ENCODE results near the gene WNT8A. TPM values are rescaled to one million over a fixed set of nuclear protein-coding genes. Genes with fewer than 3 reads are reported as not detected.

The WNT8A gene
- total and polyA plus RNA-seq, 2 of the 13 experiments (the other 11 are each of a cell fraction or from before 2014, with no cell fraction given): not detected

DNA sequence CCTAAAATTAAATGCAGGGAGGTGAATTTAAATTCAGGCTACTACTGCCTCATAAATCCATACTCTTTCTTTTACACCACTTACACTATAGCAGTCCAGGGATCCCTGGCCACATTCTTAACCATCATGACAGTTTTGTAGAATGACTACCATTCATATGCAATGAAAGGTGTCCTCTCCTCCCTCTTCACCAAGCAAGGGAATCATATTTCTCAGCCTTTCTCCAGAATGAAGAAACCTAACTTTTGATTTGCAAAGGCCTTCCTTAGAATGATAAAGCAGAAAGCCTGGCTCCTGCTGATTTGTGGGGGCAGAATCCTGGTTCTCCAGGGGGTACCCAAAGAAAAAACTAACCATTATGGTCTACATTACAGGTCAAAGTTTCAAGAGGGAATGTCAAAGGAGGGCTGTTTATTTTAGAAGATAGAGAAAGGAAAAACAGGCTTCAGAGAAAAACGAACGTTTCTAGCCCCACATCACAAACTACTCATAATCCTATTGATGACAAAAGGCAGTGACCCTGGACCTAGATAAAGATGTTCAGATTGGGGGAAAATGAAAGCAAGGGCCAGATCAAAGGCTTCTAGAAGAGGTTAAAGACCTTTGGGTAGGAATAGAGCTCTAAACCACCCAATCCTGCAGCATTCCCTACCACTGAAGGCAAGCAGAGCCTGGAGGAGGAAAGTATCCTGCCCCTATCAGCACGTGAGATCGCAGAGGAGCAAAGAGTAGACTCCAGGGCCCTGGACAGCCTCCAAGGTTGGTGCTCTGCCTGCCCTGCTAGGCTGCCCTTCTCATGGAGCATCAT lies 11.5 kb downstream of the WNT8A start (continued):
- TF ChIP-seq SRSF9 (IDR thresholded peaks at IDR 0.05; ENCODE audit: borderline replicate concordance, insufficient read depth, low read depth, low read length, poor library complexity, severe bottlenecking) (no peak), ZNF292 (CRISPR knock-in tag; IDR thresholded peaks at IDR 0.05; ENCODE audit: borderline replicate concordance, low read depth) (no peak), RXRA (CRISPR knock-in tag; IDR thresholded peaks at IDR 0.05) (peak; percentile 77; the same call in 1 of the 2 replicates), HNF4G (IDR thresholded peaks at IDR 0.05; ENCODE audit: borderline replicate concordance, low read depth, low read length) (peak; percentile 35; the same call in 1 of the 2 replicates), HNF4G (CRISPR knock-in tag; IDR thresholded peaks at IDR 0.05; ENCODE audit: borderline replicate concordance, low read depth) (no peak), ZNF678 (CRISPR knock-in tag; IDR thresholded peaks at IDR 0.05) (no peak), ZBTB40 (IDR thresholded peaks at IDR 0.05) (no peak), ZBTB40 (CRISPR knock-in tag; IDR thresholded peaks at IDR 0.05) (no peak), PITX1 (CRISPR knock-in tag; IDR thresholded peaks at IDR 0.05) (peak; percentile 94), ZSCAN22 (CRISPR knock-in tag; IDR thresholded peaks at IDR 0.05) (no peak), SOX13 (IDR thresholded peaks at IDR 0.05) (peak; percentile 54; the same call in 1 of the 2 replicates), SOX13 (CRISPR knock-in tag; conservative IDR thresholded peaks at IDR 0.05 in 1 of 2, IDR thresholded peaks at IDR 0.05 in 1 of 2) (peak in 1 of 2 experiments; percentile 86; a peak in 2 of 4 replicates), HDAC2 (CRISPR knock-in tag; IDR thresholded peaks at IDR 0.05) (peak; percentile 81)
- TF ChIP-seq, protein P1, sequence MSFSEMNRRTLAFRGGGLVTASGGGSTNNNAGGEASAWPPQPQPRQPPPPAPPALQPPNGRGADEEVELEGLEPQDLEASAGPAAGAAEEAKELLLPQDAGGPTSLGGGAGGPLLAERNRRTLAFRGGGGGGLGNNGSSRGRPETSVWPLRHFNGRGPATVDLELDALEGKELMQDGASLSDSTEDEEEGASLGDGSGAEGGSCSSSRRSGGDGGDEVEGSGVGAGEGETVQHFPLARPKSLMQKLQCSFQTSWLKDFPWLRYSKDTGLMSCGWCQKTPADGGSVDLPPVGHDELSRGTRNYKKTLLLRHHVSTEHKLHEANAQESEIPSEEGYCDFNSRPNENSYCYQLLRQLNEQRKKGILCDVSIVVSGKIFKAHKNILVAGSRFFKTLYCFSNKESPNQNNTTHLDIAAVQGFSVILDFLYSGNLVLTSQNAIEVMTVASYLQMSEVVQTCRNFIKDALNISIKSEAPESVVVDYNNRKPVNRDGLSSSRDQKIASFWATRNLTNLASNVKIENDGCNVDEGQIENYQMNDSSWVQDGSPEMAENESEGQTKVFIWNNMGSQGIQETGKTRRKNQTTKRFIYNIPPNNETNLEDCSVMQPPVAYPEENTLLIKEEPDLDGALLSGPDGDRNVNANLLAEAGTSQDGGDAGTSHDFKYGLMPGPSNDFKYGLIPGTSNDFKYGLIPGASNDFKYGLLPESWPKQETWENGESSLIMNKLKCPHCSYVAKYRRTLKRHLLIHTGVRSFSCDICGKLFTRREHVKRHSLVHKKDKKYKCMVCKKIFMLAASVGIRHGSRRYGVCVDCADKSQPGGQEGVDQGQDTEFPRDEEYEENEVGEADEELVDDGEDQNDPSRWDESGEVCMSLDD (CRISPR knock-in tag; IDR thresholded peaks at IDR 0.05; ENCODE audit: borderline replicate concordance): no peak; the same call in 1 of the 2 replicates
